CD14-positive monocyte (primary cell): Measurements from ENCODE around the gene MGAT5B. TPM values are rescaled to one million over a fixed set of nuclear protein-coding genes. Genes with fewer than 3 reads are reported as not detected.

Source experiments
- DNase-seq, 3 donors: peaks; one replicate each; pipeline ENCODE4 v3.0.0-alpha.2; 2011 to 2022
- H2AFZ ChIP-seq: 2 replicates; pipeline ENCODE4 v1.6.0; 2012; ENCODE audit warnings: mild to moderate bottlenecking, low read depth, low read length, inconsistent platforms; ENCODE audit not compliant: insufficient read depth, poor library complexity, severe bottlenecking
- H3K27ac ChIP-seq, 2 donors: 1 replicate in 1 of 2; 2 replicates in 1 of 2; pipeline ENCODE4 v1.5.1; 2012 to 2013; ENCODE audit warnings: low read length in 2 of 2, control low read depth in 1 of 2, inconsistent platforms in 1 of 2, low read depth in 1 of 2, mild to moderate bottlenecking in 1 of 2
- H3K27me3 ChIP-seq, 2 donors: one replicate each; pipeline versions ENCODE4 v1.6.0 to v1.6.1; 2011 to 2013; ENCODE audit warnings: low read length in 2 of 2; ENCODE audit not compliant: control insufficient read depth in 2 of 2, insufficient read depth in 2 of 2
- H3K36me3 ChIP-seq, 2 donors: replicated peaks in 1 of 2; 1 replicate in 1 of 2; 2 replicates in 1 of 2; pipeline versions ENCODE4 v1.5.1 to v1.6.1; 2012 to 2013; ENCODE audit warnings: low read length in 2 of 2, control low read depth in 1 of 2, inconsistent platforms in 1 of 2, mild to moderate bottlenecking in 1 of 2; ENCODE audit not compliant: insufficient read depth in 2 of 2, control insufficient read depth in 1 of 2
- H3K4me1 ChIP-seq, 2 donors: 1 replicate in 1 of 2; 2 replicates in 1 of 2; pipeline versions ENCODE4 v1.5.1 to v1.6.1; 2012 to 2013; ENCODE audit warnings: low read length in 2 of 2, control low read depth in 1 of 2, inconsistent platforms in 1 of 2, mild to moderate bottlenecking in 1 of 2, moderate library complexity in 1 of 2; ENCODE audit not compliant: insufficient read depth in 2 of 2, control insufficient read depth in 1 of 2
- H3K4me2 ChIP-seq: replicated peaks from 2 replicates; pipeline ENCODE3; 2012; ENCODE audit warnings: low read length, moderate library complexity, mild to moderate bottlenecking; ENCODE audit not compliant: poor library complexity, severe bottlenecking; ENCODE audit errors: extremely low read depth
- H3K4me3 ChIP-seq, 3 experiments: fragments of 200-600 bp in 1 of 3; sonication (generic) in 1 of 3; replicated peaks in 1 of 3; 1 replicate in 2 of 3; 2 replicates in 1 of 3; pipeline ENCODE4 v1.5.1; 2011 to 2013; ENCODE audit warnings: low read length in 3 of 3, mild to moderate bottlenecking in 3 of 3, control low read depth in 2 of 3, low read depth in 2 of 3, inconsistent platforms in 1 of 3, moderate library complexity in 1 of 3
- H3K79me2 ChIP-seq: 2 replicates; pipeline ENCODE4 v1.6.0; 2012; ENCODE audit warnings: mild to moderate bottlenecking, control low read depth, inconsistent platforms, low read length, moderate library complexity; ENCODE audit not compliant: insufficient read depth
- H3K9ac ChIP-seq: 2 replicates; pipeline ENCODE4 v1.6.0; 2017; ENCODE audit warnings: low read length, mild to moderate bottlenecking; ENCODE audit not compliant: insufficient read depth, poor library complexity, severe bottlenecking
- H3K9me3 ChIP-seq, 2 donors: replicated peaks in 1 of 2; 1 replicate in 1 of 2; 2 replicates in 1 of 2; pipeline versions ENCODE4 v1.5.1 to v1.6.1; 2012 to 2013; ENCODE audit warnings: low read length in 2 of 2, control low read depth in 1 of 2; ENCODE audit not compliant: control insufficient read depth in 1 of 2, insufficient read depth in 1 of 2
- H4K20me1 ChIP-seq: 2 replicates; pipeline ENCODE4 v1.6.0; 2012; ENCODE audit warnings: mild to moderate bottlenecking, low read length, control low read depth, moderate library complexity; ENCODE audit not compliant: insufficient read depth
- H3K27ac Mint-ChIP-seq, 7 donors: one replicate each; pipeline ENCODE4 v1.8.0; 2020; ENCODE audit warnings: mild to moderate bottlenecking in 7 of 7, mixed read lengths in 7 of 7, moderate library complexity in 6 of 7, inconsistent platforms in 2 of 7
- H3K27me3 Mint-ChIP-seq, 3 donors: one replicate each; pipeline ENCODE4 v1.8.0; 2021 to 2022; ENCODE audit warnings: low read depth in 3 of 3, mild to moderate bottlenecking in 3 of 3, mixed read lengths in 3 of 3, moderate library complexity in 3 of 3, inconsistent platforms in 1 of 3
- H3K36me3 Mint-ChIP-seq, 2 donors: one replicate each; pipeline ENCODE4 v1.8.0; 2020; ENCODE audit warnings: mixed read lengths in 2 of 2, inconsistent platforms in 1 of 2, mild to moderate bottlenecking in 1 of 2
- H3K4me1 Mint-ChIP-seq: one replicate; pipeline ENCODE4 v1.8.0; 2020; ENCODE audit warnings: mild to moderate bottlenecking, mixed read lengths
- H3K4me3 Mint-ChIP-seq, 2 donors: one replicate each; pipeline ENCODE4 v1.8.0; 2020; ENCODE audit warnings: mild to moderate bottlenecking in 2 of 2, mixed read lengths in 2 of 2, moderate library complexity in 1 of 2
- H3K9me3 Mint-ChIP-seq, 7 donors: one replicate each; pipeline ENCODE4 v1.8.0; 2020 to 2022; ENCODE audit warnings: mixed read lengths in 7 of 7, mild to moderate bottlenecking in 6 of 7, moderate library complexity in 6 of 7, inconsistent platforms in 2 of 7
- WGBS: methylation state at CpG from one replicate; pipeline ENCODE4 v1.1.5; 2013; ENCODE audit warnings: missing lambda C conversion rate; ENCODE audit not compliant: insufficient coverage; 5-methylcytosine and 5-hydroxymethylcytosine counted together
- intact Hi-C, 2 donors: fragments of 100-400 bp; cut with micrococcal nuclease; formaldehyde crosslinking; loops; one replicate each; pipeline versions ENCODE4 v1.15.0 to v1.15.1; 2023
- polyA plus RNA-seq, 3 donors: library from polyadenylated mRNA; depleted of rRNA in 1 of 3; unstranded in 2 of 3; stranded (reverse) in 1 of 3; fragments of 300-500 nt in 2 of 3; fragments of >200 nt in 1 of 3; fragmentation: Illumina TruSeq in 2 of 3; gene quantifications; 1 replicate in 2 of 3; 2 replicates in 1 of 3; pipeline ENCODE4 v1.2.3, GENCODE V29; 2012 to 2021
- TF ChIP-seq, protein P1 (sequence below): fragments of 200-600 bp; IDR thresholded peaks from one replicate; pipeline ENCODE4 v1.8.0; 2022; ENCODE audit warnings: antibody characterized with exemption, mild to moderate bottlenecking

Gene MGAT5B
- polyA plus RNA-seq, 3 donors: not detected

DNA sequence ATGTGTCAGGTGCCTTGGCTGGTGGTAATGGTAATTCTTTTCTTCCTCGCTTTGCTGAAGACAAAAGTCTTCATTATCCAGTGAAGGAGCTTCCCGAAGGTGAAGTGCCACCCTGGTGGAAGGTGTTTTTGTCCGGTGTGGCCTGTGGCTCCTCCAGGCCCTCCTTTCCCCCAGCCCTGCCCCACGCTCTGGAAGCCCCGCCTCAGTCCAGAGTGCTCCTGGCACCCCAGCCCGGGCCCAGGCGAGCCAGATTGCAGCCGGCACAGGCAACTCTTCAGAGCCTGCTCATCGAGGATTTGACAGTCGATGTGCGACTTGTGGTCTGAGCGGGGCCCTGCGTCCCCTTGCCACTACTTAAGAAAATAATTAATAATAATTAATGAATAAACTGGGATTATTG, 93.7 kb downstream of the MGAT5B start:
- Mint-ChIP-seq H3K9me3 (peaks cover 0 to 2% (median 0%) of the 10 kb centered on the region in 7 donors), H3K27ac (no peak overlapping the region), H3K4me1 (no peaks in the 10 kb centered on the region), H3K4me3 (no peak overlapping the region), H3K27me3 (peaks cover 14 to 22% (median 14%) of the 10 kb centered on the region in 3 donors), H3K36me3 (no peaks in the 10 kb centered on the region)
- H3K4me3 ChIP-seq: no peak overlapping the region
- H3K79me2 ChIP-seq: no peaks in the 10 kb centered on the region
- H3K27ac ChIP-seq: no peak overlapping the region
- H2AFZ ChIP-seq: no peak overlapping the region
- H4K20me1 ChIP-seq: no peaks in the 10 kb centered on the region
- no peak for DNase-seq
- intact Hi-C loops: no loop called here
- no peaks in the 10 kb centered on the region for H3K9me3 ChIP-seq
- H3K4me1 ChIP-seq: no peaks in the 10 kb centered on the region
- TF ChIP-seq, protein P1, sequence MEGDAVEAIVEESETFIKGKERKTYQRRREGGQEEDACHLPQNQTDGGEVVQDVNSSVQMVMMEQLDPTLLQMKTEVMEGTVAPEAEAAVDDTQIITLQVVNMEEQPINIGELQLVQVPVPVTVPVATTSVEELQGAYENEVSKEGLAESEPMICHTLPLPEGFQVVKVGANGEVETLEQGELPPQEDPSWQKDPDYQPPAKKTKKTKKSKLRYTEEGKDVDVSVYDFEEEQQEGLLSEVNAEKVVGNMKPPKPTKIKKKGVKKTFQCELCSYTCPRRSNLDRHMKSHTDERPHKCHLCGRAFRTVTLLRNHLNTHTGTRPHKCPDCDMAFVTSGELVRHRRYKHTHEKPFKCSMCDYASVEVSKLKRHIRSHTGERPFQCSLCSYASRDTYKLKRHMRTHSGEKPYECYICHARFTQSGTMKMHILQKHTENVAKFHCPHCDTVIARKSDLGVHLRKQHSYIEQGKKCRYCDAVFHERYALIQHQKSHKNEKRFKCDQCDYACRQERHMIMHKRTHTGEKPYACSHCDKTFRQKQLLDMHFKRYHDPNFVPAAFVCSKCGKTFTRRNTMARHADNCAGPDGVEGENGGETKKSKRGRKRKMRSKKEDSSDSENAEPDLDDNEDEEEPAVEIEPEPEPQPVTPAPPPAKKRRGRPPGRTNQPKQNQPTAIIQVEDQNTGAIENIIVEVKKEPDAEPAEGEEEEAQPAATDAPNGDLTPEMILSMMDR: no peak
- H3K9ac ChIP-seq: no peak overlapping the region
- peaks cover 0 to 5% of the 10 kb centered on the region in 2 donors for H3K27me3 ChIP-seq
- 92% methylated on average over 7 of the region's 13 CpGs for WGBS
- H3K36me3 ChIP-seq: no peaks in the 10 kb centered on the region
- H3K4me2 ChIP-seq: no peak overlapping the region

DNA sequence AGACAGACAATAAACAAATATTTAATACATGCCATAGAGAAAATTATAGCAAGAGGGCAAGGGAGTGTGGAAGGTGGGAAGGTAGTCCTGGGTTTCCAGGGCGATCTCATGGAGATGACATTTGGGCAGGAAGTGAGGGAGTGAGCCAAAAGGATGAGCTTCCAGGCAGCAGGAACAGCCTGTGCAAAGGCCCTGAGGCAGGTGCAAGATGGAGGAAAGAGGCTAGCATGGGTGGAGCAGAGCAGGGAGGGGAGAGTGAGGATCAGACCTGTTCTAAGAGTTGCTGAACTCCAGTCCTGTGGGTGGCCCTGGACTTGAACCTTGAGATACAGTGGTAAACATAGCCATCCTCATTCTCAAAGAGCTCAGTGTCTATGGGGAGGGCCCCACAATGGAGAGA, 94.7 kb downstream of the MGAT5B start:
- no peaks in the 10 kb centered on the region for H3K79me2 ChIP-seq
- no peaks in the 10 kb centered on the region for H4K20me1 ChIP-seq
- H3K4me1 ChIP-seq: no peaks in the 10 kb centered on the region
- peaks cover 2 to 11% of the 10 kb centered on the region in 2 donors for H3K27me3 ChIP-seq
- no peak overlapping the region for H3K9ac ChIP-seq
- H3K36me3 ChIP-seq: no peaks in the 10 kb centered on the region
- intact Hi-C loops: no loop called here
- Mint-ChIP-seq H3K27ac (no peak overlapping the region), H3K4me3 (no peak overlapping the region), H3K9me3 (peaks cover 0 to 2% (median 0%) of the 10 kb centered on the region in 7 donors), H3K36me3 (no peaks in the 10 kb centered on the region), H3K27me3 (peaks cover 13 to 27% (median 21%) of the 10 kb centered on the region in 3 donors), H3K4me1 (no peaks in the 10 kb centered on the region)
- H3K4me2 ChIP-seq: no peak overlapping the region
- H3K27ac ChIP-seq: no peak overlapping the region
- no peaks in the 10 kb centered on the region for H3K9me3 ChIP-seq
- WGBS: 100% methylated on average over 1 of the region's 1 CpG
- no peak for DNase-seq
- H2AFZ ChIP-seq: no peak overlapping the region
- TF ChIP-seq, protein P1: no peak
- no peak overlapping the region for H3K4me3 ChIP-seq
